ENCODE measurements around the gene ADGRG3.

Gene ADGRG3

DNA sequence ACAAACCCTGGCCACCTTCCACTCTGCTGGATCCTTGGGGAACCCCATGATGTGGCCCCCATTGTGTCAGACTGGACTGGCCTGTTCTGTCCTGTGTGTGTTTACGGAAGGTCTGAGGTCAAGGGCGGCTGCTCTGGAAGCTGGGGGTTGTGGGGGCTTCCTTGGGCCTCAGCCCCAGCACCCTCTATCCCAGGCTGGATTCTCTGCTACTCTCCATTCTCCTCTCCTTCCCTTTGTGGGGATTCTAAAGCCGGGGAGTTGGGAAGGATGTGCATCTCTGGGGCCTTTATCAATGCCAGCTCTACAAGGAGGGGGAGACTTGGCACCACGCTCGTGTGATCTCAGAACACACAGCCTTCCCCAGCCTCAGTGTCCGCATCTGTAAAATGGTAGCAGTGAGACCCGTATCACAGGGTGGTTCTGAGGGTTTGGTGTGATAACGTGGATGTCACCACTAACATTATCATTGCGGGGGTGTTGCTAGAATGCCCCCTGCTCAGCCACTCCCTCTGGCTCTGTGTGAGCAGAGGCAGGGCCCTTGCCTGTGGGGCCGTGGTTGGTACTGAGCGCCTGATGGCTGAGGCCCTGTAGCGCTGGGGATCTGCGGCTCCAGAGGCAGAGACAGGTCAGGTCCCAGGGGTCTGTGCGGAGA lies 21.6 kb upstream of the ADGRG3 start:
- DNase-seq: no peak

DNA sequence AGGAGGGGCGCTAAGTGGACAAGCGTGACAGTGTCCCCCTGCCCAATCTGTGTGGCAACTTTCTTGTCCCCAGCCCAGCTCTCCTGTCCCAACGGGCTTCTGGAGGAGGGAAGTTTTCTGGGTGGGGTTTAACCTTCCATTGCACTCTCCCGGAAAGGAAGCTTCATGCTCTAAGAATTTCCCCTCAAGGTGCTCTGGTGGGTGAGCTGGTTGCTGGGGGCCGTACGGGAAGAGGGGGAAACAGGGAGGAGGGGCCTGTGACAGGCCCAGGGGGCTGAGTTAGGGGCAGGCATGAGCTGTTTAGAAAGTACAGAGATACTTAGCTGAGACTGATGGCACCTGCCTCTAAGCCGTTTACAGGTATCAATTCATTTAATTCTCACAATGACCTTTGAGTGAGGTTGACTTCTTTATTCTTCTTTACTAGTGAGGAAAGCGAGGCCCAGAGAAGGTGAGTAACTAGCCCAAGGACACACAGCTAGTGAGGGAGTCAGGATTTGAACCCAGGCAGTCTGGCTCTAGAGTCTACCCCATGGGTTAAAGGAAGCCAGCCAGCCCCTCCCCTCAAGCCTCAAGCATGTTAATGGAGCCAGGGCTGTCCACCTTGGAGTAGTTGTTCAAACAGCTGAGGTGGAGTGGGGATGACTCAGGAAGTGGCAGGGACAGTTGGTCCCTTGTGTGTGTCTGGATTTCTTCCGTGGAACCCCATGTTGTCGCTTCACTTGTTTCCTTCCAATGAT lies 20.8 kb upstream of the ADGRG3 start:
- no peak for DNase-seq

DNA sequence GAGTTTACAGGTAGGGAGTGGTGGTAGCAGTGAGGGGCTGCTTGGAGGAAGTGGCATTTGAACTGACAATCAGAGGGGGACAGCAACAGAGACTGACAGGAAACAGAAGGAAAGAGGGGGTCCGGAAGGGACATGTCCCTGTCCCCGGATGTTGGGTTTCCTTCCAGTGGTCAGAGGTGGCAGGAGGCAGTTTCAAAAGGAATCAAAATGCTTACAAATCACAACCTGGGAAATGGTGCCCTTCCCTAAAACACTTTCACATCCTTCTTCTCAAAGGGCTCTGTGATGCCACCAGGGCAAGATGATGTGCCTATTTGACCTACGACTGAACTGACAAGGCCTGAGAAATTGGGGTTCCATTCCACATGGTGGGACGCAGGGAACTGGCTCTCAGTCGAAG lies 20.0 kb upstream of the ADGRG3 start:
- DNase-seq: no peak

DNA sequence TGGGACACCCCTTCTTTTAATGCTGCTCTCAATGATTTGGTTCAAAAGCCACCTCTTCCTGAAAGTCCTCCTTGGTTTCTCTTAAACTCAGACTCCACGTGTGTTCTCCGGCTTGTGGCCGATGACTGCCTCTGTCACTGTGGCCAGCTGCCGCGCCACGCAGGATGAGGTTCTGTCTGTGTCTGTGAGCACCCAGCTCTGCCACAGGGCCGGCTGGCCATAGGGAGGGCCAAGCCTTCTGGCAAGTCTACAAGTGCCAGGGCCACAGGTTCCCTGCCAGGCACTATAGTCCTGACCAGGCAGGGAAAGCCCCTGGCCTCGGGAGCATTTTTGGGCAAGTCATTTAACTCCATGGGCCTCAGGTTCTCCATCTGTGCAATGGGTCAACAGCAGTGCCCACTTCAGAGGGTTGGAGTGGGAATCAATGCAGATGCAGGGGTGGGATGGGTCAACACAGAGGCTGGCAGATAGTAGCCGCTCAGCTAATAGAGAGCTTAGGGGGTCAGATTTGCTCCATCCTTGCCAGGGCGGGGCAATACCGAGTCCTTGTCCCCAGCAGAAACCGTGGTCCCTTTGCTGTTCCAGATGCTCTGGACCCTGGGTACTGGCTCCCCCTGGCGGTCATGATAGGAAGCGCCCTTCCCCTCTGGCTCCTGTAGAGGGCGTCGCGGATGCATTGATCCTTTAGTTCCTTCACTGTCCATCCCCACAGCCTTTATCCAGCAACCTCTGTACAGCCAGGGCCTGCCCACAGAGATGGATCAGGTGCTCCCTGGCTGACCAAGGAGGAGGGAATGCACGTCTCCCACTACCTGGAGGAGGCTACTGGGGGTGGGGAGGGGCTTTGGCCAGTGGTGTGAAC lies 19.3 kb upstream of the ADGRG3 start:
- DNase-seq: peak; percentile 70 to 73

DNA sequence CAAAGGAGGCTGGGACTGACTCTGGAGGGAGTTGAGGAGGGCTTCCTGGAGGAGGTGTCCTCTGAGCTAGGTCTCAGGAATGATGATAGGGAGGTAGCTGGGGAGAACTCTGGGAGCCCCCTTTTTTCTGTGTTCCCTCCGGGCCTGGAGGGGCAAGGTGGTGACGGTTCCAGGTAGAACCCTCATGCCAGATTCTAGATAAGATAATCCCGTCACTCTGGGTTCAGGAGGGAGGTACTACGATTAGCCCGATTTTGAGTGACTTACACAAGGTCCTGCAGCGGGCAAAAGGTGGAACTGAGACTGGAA lies 18.7 kb upstream of the ADGRG3 start:
- no peak for DNase-seq

DNA sequence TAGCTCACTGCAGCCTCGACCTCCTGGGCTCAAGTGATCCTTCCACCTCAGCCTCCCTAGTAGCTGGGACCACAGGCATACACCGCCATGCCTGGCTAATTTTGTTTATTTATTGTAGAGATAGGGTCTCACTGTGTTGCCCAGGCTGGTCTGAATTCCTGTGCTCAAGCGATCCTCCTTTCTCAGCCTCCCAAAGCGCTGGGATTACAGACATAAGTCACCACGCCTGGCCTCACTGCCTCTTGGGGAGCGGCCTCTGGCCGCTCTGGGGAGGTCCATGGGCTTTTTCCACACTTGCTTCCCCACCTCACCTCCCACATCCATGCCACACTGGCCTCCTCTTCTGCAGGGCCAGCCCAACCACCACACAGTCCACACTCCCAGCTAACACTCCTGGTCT lies 18.3 kb upstream of the ADGRG3 start:
- no peak for DNase-seq

DNA sequence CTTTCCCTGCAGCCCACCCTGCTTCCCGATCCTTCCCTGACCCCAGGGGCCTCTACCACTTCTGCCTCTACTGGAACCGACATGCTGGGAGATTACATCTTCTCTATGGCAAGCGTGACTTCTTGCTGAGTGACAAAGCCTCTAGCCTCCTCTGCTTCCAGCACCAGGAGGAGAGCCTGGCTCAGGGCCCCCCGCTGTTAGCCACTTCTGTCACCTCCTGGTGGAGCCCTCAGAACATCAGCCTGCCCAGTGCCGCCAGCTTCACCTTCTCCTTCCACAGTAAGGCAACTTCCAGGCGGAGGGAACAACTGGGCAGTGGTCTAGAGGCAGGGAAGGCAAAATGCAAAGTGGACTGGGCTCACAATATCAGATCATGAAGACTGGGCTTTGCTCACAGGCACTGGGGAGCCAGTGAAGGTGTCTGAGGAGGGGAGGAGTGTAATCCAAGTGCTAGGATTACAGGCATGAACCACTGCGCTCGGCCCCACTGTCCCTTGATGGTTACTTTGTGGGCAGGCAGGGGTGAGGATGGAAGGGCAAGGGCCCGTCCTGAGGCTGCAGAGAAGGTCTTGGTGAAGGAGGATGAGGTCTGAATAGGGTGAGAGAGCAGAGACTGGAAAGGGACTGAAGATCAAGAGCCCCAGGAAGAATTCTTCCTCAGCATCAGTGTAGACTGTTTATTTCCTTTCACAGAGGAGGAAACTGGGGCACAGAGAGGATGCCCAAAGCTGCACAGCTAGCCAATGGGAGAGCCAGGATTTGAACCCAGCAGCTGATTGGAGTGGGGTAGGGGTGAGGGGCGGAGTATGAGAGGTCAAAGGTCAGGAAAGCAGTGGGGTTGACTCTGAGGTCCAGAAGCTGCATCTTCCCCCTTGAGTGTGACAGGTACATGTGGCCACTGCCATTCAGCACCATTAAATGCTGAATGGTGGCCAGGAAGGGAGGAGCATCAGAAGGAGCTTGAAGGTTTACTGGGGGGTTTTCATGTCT lies 16.5 kb upstream of the ADGRG3 start:
- no peak for DNase-seq

DNA sequence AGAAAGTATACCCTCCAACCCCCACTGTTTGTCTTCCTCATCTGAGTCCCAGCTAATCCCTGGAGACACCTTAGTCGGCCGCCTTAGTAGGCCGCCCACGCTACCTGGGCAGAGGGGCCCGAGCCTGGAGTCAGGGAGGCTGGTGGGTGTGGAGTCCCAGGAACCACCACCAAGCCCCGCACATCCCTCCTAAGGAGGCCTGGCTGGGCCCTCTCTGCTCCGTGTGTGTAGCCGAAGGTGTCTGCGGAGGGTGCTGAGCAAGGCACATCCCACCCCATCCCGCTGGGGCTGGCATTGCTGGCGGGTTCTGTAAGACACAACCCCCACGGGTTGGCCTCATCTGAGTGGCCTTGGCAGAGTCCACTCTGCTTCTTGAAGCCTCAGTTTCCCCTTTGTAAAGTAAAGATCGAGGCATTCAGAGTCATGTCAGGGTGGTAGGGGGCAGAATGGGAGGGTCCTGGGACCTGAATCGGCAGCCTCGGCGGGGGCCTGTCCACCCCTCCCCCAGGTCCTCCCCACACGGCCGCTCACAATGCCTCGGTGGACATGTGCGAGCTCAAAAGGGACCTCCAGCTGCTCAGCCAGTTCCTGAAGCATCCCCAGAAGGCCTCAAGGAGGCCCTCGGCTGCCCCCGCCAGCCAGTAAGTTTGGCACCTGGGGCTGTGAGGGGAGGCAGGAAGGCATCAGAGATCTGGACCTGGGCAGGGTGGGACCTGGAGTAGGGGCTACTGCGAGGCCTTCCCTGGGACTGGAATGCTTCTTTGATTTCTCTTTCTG lies 15.2 kb upstream of the ADGRG3 start:
- DNase-seq: no peak

DNA sequence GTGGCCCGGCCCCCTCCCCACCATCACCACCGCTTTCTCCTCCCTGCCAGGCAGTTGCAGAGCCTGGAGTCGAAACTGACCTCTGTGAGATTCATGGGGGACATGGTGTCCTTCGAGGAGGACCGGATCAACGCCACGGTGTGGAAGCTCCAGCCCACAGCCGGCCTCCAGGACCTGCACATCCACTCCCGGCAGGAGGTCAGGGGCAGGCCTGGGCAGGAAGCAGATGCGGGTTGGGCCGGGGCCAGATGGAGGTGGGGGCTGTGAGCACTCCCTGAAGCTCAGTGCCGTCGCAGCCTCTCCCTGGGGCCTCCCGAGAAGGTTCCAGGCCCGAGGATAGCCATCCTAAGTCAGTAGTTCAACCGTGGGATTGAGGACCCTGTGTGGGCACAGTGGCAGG lies 14.2 kb upstream of the ADGRG3 start:
- DNase-seq: no peak

DNA sequence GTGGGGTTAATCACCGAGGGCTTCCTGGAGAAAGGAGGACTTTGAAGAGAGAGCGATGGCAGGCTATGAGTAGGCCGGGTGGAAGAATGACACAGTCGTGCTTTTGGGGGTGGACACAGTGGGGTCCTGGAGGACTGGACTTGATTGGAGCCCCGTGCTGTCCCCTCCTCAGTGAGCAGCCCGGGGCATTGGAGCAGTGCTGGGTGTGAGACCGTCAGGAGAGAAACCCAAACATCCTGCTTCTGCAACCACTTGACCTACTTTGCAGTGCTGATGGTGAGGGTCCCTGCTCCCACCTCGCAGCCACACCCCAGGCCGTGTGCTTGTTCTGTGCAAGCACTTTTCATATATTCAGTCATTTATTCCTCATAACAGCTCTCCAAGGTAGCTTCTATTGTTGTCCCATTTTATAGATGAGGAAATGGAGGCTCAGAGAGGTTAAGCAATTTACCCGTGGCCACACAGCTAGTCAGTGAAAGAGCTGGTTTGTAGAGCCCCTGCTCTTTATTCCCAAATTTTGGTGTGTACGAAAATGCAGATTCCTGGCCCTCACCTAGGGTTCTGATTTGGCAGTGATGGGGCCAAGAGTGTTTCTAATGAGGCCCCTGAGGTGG lies 11.7 kb upstream of the ADGRG3 start:
- no peak for DNase-seq

DNA sequence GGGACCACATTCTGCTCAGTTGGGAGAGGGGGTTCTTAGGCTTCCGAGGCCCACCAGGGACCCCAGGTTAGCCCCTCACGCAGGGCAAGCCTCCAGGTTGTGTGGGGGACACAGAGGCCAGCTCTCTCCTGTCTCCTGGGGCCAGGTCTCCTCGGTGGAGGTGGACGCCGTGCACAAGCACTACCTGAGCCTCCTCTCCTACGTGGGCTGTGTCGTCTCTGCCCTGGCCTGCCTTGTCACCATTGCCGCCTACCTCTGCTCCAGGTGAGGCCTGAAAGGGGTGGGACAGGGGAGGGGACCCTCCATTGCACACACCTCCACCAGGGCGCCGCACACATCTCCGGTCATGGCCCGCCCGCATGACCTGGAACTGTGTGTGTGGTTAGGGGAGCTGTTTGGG lies 10.9 kb upstream of the ADGRG3 start:
- DNase-seq: no peak

DNA sequence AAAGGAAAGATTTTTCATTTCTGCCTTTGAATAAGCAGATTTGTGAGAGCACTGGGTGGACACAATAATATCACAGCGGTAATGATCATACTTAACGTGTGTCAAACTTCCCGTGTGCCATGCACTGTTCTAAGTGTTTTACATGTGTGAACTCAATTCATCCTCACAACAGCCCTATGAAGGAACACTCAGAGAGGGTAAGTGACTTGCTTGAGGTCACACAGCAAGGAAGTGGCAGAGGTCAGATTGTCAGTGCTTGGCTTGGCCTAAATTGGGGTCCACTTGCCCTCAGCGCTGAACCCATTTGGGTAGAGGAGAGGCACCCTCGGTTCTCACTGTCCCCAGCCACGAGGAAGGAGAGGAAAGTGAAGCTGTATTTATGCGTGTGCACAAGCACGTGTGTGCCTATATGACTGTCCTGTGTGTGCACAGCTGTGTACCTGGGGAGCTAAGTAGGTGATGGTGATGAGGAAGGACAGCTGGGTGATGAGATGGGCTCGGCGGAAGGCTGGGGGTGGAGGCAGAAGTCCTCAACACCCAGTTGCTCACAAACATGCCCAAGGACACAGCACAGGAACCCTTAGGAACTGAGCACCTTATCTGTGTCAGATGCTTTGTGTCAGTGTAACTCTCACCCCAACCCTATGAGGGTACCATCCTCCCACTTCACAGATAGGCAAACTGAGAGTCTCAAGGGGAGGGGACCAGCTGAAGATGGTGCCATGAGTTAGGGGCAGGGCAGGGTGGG lies 9.8 kb upstream of the ADGRG3 start:
- no peak for DNase-seq

DNA sequence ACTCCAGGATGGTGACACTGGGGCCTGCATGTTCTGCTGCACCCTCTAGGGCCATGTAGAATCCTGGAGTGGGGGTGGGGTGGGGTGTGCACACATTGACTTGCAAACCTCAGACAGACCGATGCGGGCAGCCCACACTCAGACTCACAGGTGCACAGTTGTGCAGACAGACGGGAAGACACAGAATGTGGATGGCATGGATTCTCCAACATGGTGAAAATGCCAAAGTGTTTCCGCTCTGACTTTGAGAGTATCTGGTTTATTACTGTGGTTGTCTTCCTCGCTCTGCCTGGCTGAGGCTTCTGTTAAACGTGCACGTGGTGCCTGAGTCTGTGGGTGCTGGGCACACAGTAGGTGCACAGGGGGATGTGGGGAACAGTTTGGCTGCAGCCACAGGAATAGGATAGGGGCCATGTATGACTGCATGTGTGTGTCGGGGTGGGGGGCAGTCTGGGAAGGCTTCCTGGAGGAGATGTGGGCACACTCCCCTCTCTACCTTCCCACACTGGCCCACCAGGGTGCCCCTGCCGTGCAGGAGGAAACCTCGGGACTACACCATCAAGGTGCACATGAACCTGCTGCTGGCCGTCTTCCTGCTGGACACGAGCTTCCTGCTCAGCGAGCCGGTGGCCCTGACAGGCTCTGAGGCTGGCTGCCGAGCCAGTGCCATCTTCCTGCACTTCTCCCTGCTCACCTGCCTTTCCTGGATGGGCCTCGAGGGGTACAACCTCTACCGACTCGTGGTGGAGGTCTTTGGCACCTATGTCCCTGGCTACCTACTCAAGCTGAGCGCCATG lies 9.0 kb upstream of the ADGRG3 start:
- no peak for DNase-seq

DNA sequence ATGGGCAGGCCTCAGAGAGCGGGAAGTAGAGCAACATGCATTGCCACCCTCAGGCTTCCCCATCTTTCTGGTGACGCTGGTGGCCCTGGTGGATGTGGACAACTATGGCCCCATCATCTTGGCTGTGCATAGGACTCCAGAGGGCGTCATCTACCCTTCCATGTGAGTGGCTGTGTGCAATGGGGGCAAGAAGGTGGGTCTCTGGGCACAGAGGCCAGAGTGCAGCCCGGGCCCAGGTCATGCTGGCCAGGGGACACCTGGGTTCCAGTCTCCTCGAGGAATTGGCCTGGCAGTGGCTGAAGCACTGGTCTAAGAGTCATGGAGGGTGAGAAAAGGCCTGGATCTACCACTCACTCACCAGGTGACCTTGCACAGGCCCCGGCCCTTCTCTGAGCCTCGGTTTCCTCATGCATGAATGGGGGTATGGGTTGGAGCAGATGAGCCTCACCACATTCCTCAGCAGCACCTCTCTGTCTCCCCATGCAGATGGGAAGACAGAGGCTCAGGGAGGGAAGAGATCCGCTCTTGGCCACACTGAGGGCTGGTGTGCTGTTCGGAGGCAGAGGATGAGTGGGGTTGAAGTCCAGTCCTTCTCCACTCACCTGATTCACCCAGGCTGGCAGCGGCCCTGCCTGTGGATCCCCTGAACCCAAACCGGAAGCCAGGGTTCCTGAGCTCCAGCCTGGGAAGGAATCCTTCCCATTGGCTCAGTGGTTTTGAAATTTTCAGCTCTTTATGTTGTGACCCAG lies 7.2 kb upstream of the ADGRG3 start:
- no peak for DNase-seq

DNA sequence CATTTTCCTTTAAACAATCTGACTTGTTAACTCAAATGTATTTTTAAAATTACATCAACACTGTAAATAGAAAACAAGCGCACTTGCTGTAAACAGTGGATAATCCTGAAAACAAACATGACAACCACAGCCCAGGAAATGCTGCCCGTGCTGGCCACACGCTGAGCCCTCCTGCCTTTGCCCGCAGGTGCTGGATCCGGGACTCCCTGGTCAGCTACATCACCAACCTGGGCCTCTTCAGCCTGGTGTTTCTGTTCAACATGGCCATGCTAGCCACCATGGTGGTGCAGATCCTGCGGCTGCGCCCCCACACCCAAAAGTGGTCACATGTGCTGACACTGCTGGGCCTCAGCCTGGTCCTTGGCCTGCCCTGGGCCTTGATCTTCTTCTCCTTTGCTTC lies 6.6 kb upstream of the ADGRG3 start:
- DNase-seq: no peak

DNA sequence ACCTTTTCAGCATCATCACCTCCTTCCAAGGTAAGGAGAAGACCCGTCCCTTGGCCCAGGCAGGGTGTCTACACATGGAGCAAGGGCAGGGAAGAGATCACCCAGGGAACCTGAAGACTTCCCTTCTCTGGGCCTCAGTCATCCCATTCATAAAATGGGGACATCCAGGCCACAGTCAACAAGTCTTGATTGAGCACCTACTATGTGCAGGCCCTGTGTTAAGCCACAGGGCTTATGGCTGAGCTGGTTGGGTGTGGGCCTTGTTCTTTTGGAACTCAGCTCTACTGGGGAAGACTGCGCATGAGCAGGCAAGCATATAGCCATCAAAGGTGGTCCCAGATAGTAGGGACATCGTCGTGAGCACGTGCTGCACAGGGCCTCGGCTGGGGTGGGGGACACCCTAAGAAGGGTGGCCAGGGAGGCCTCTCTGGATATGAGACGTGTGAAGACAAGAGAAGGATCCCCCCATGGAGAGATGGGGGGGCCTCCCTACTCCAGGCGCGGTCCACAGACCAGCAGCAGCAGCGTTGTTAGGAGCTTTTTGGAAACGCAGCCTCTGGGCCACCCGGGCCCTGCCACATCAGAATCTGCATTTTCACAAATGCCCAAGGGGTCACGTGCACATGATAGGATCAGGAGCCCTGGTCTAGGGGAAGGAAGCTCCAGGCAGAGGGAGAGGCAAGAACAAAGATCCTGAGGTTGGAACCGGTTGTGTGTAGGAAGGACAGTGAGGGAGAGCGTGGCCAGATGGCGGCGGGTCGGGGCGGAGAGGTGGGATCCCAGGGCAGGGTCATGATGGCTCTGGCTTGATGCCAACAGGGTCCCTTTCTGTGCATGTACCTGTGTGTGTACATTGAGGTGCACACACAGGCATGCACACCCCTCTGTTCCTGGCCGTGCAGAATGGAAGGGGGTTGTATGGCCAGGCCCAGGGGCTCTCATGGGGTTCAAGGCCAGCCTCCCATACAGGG lies 5.9 kb upstream of the ADGRG3 start:
- DNase-seq: no peak

DNA sequence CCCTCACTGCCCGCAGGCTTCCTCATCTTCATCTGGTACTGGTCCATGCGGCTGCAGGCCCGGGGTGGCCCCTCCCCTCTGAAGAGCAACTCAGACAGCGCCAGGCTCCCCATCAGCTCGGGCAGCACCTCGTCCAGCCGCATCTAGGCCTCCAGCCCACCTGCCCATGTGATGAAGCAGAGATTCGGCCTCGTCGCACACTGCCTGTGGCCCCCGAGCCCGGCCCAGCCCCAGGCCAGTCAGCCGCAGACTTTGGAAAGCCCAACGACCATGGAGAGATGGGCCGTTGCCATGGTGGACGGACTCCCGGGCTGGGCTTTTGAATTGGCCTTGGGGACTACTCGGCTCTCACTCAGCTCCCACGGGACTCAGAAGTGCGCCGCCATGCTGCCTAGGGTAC lies 4.7 kb upstream of the ADGRG3 start:
- DNase-seq: no peak
